Endothelial cell of umbilical vein (primary cell): Measurements from ENCODE around the gene MYLK. TPM values are rescaled to one million over a fixed set of nuclear protein-coding genes. Genes with fewer than 3 reads are reported as not detected.

Experiments used
- BruUV-seq: library from RNA; stranded (reverse); fragments of 400-500 nt; replicated peaks from 2 replicates; lab custom pipeline; 2021; lab: Mats Ljungman, UMichigan
- CTCF ChIA-PET: fragments of 300-600, 350-600 bp; sonication (Branson Sonifier 250); formaldehyde crosslinking; loops from one replicate; lab custom pipeline; 2021; ENCODE audit warnings: antibody characterized with exemption, inconsistent platforms; lab: Charles Lee
- POLR2A ChIA-PET: fragments of 300-600, 350-600 bp; sonication (Branson Sonifier 250); formaldehyde crosslinking; loops from one replicate; lab custom pipeline; 2021; ENCODE audit warnings: antibody characterized with exemption, inconsistent platforms; lab: Charles Lee
- DNase-seq: peaks from one replicate; pipeline ENCODE4 v3.0.0-alpha.2; 2011; ENCODE audit warnings: low read depth, low spot score
- FAIRE-seq: peaks from 2 replicates; lab custom pipeline; 2011; peaks lifted over from hg19 to GRCh38; lab: Jason Lieb, UNC
- H2AFZ ChIP-seq: 2 replicates; pipeline ENCODE4 v1.6.0; 2012; ENCODE audit warnings: low read depth, low read length, control low read depth, inconsistent platforms
- H3K27ac ChIP-seq: 2 replicates; pipeline ENCODE4 v1.5.1; 2011; ENCODE audit warnings: low read depth, mild to moderate bottlenecking, control low read depth, low read length, moderate library complexity; ENCODE audit not compliant: insufficient read depth
- H3K27me3 ChIP-seq, 2 experiments: 2 replicates each; pipeline versions ENCODE4 v1.6.0 to v1.6.1; 2011; ENCODE audit warnings: low read length in 2 of 2, mixed read lengths in 1 of 2; ENCODE audit not compliant: control insufficient read depth in 2 of 2, insufficient read depth in 2 of 2
- H3K36me3 ChIP-seq, 2 experiments: 2 replicates in 1 of 2; 3 replicates in 1 of 2; pipeline ENCODE4 v1.5.1; 2011; ENCODE audit warnings: low read length in 2 of 2, mild to moderate bottlenecking in 1 of 2, moderate library complexity in 1 of 2; ENCODE audit not compliant: control insufficient read depth in 2 of 2, insufficient read depth in 2 of 2; ENCODE audit errors: extremely low read depth in 1 of 2
- H3K4me1 ChIP-seq: 3 replicates; pipeline ENCODE4 v1.5.1; 2011; ENCODE audit warnings: mild to moderate bottlenecking, low read length; ENCODE audit not compliant: control insufficient read depth, insufficient read depth; ENCODE audit errors: extremely low read depth
- H3K4me2 ChIP-seq: 2 replicates; pipeline ENCODE4 v1.6.1; 2011; ENCODE audit warnings: low read length, control low read depth, mixed read lengths; ENCODE audit not compliant: insufficient read depth
- H3K4me3 ChIP-seq, 3 experiments: fragments of 200-600 bp in 1 of 3; sonication (generic), shearing (Covaris generic) in 1 of 3; replicated peaks in 1 of 3; 2 replicates each; pipeline ENCODE4 v1.5.1; 2011 to 2016; ENCODE audit warnings: control low read depth in 3 of 3, low read length in 3 of 3, mild to moderate bottlenecking in 2 of 3, inconsistent platforms in 1 of 3, low read depth in 1 of 3, moderate library complexity in 1 of 3; ENCODE audit not compliant: insufficient read depth in 1 of 3
- H3K79me2 ChIP-seq: 2 replicates; pipeline ENCODE4 v1.6.0; 2012; ENCODE audit warnings: low read length, inconsistent platforms; ENCODE audit not compliant: control insufficient read depth, insufficient read depth
- H3K9ac ChIP-seq: replicated peaks from 2 replicates; pipeline ENCODE3; 2011; ENCODE audit warnings: low read length, control low read depth; ENCODE audit not compliant: insufficient read depth; ENCODE audit errors: extremely low read depth
- H3K9me1 ChIP-seq: replicated peaks from 3 replicates; pipeline ENCODE4 v1.6.0; 2011; ENCODE audit warnings: mild to moderate bottlenecking, low read length; ENCODE audit not compliant: control insufficient read depth, insufficient read depth; ENCODE audit errors: extremely low read depth
- H3K9me3 ChIP-seq: replicated peaks from 2 replicates; pipeline ENCODE4 v1.5.1; 2012; ENCODE audit warnings: low read length, inconsistent platforms; ENCODE audit not compliant: control insufficient read depth, insufficient read depth
- H4K20me1 ChIP-seq: replicated peaks from 2 replicates; pipeline ENCODE3; 2011; ENCODE audit warnings: mild to moderate bottlenecking, low read length; ENCODE audit not compliant: control insufficient read depth, insufficient read depth; ENCODE audit errors: extremely low read depth
- CTCF ChIP-seq, 2 donors: IDR thresholded peaks; 1 replicate in 1 of 2; 2 replicates in 1 of 2; pipeline ENCODE4 v1.5.1; 2011; ENCODE audit warnings: low read length in 2 of 2, mild to moderate bottlenecking in 2 of 2, moderate library complexity in 2 of 2, control low read depth in 1 of 2, inconsistent platforms in 1 of 2, low read depth in 1 of 2; ENCODE audit not compliant: insufficient read depth in 1 of 2; ENCODE audit errors: extremely low read depth in 1 of 2
- FOS ChIP-seq: IDR thresholded peaks from 2 replicates; pipeline ENCODE4 v1.6.1; 2011; ENCODE audit warnings: mild to moderate bottlenecking, low read length, moderate library complexity, borderline replicate concordance; ENCODE audit not compliant: insufficient read depth
- GATA2 ChIP-seq: IDR thresholded peaks from 2 replicates; pipeline ENCODE4 v1.7.0; 2011; ENCODE audit warnings: low read depth, mild to moderate bottlenecking, moderate library complexity, mixed read lengths, low read length; ENCODE audit not compliant: insufficient read length, insufficient read depth
- JUN ChIP-seq: IDR thresholded peaks from 2 replicates; pipeline ENCODE4 v1.6.1; 2011; ENCODE audit warnings: borderline replicate concordance, low read depth; ENCODE audit not compliant: insufficient read length, insufficient read depth
- MAX ChIP-seq: IDR thresholded peaks from 2 replicates; pipeline ENCODE4 v1.6.1; 2011; ENCODE audit not compliant: insufficient read depth, insufficient read length
- MYC ChIP-seq: IDR thresholded peaks from one replicate; pipeline ENCODE4 v1.6.1; 2011; ENCODE audit warnings: mild to moderate bottlenecking, low read depth, low read length
- POLR2A ChIP-seq: IDR thresholded peaks from 2 replicates; pipeline ENCODE4 v1.6.1; 2012; ENCODE audit warnings: low read depth, mild to moderate bottlenecking, control low read depth, low read length
- POLR2AphosphoS5 ChIP-seq: IDR thresholded peaks from 2 replicates; pipeline ENCODE4 v1.6.1; 2012; ENCODE audit warnings: low read depth, mild to moderate bottlenecking, control low read depth, low read length, moderate library complexity; ENCODE audit not compliant: insufficient read depth
- dilution Hi-C: fragments of 300-500 bp; cut with MboI; formaldehyde crosslinking; loops from one replicate; pipeline ENCODE4 v1.15.0; 2019; ENCODE audit warnings: low sequenced_read_pairs; ENCODE audit not compliant: extremely low pct_ligation_motif_present
- intact Hi-C: fragments of 100-400 bp; cut with micrococcal nuclease; formaldehyde crosslinking; loops from one replicate; pipeline ENCODE4 v1.10.0; 2022
- polyA plus RNA-seq, 4 experiments: library from polyadenylated mRNA; depleted of rRNA in 3 of 4; stranded (reverse) in 3 of 4; unstranded in 1 of 4; fragments of >200 nt; gene quantifications; 2 replicates each; pipeline versions ENCODE4 v1.2.1 to v1.2.3, GENCODE V29; 2011 to 2012; ENCODE audit warnings: missing spikeins in 1 of 4
- total RNA-seq: library from RNA; stranded (reverse); gene quantifications from 2 replicates; pipeline ENCODE4 v1.2.3, GENCODE V29; 2021

MYLK gene
- total and polyA plus RNA-seq, 2 donors (not counting 3 experiments of a cell fraction or from before 2014, with no cell fraction given): 10.0 to 22.2 TPM

GRCh38 chr3:123618076-123618708, 265.9 kb downstream of the MYLK start:
- BruUV-seq: no TSS peak
- H3K27me3 ChIP-seq: no peaks in the 10 kb centered on the region
- no peaks in the 10 kb centered on the region for H3K9me3 ChIP-seq
- FAIRE-seq: no peak
- dilution Hi-C loops (no loop called here), intact Hi-C loops (no loop called here)
- no peak overlapping the region for H3K9ac ChIP-seq
- no peak overlapping the region for H2AFZ ChIP-seq
- no peak overlapping the region for H3K4me2 ChIP-seq
- ChIA-PET POLR2A (no interaction called here), CTCF (interaction anchor here (1.1 to 2.6 kb wide), 4 partner anchors 13 to 106 kb away, joined by 3 to 13 read pairs (median 8); no protein-coding TSS in a partner anchor)
- no peak for DNase-seq
- H3K9me1 ChIP-seq: no peaks in the 10 kb centered on the region
- no peaks in the 10 kb centered on the region for H3K4me1 ChIP-seq
- TF ChIP-seq MYC (no peak), GATA2 (no peak), POLR2AphosphoS5 (no peak), POLR2A (no peak), CTCF (IDR thresholded peaks at IDR 0.05; ENCODE audit: extremely low read depth in 1 of 2, insufficient read depth in 1 of 2, low read depth in 1 of 2, low read length in 2 of 2) (no peak), MAX (no peak), JUN (no peak), FOS (no peak)
- no peak overlapping the region for H3K4me3 ChIP-seq
- H3K27ac ChIP-seq: no peak overlapping the region
- H3K79me2 ChIP-seq: no peaks in the 10 kb centered on the region
- no peaks in the 10 kb centered on the region for H4K20me1 ChIP-seq
- H3K36me3 ChIP-seq: no peaks in the 10 kb centered on the region
